Lower lobe of right lung (tissue), 2 donors: ENCODE data around the gene JPH3. TPM values are rescaled to one million over a fixed set of nuclear protein-coding genes. Genes with fewer than 3 reads are reported as not detected.

Source experiments
- ATAC-seq, 2 donors: fragments of 200-7000 bp; cut with Tn5 transposase; one replicate each; pipeline ENCODE4 v1.9.1; 2020 to 2022; ENCODE audit warnings: mild to moderate bottlenecking in 2 of 2, moderate library complexity in 2 of 2
- DNase-seq: peaks from one replicate; pipeline ENCODE4 v3.0.0-alpha.2; 2020
- H3K27ac ChIP-seq: fragments of 200-600 bp; one replicate; pipeline ENCODE4 v1.8.0; 2022
- H3K27me3 ChIP-seq: fragments of 200-600 bp; one replicate; pipeline ENCODE4 v1.8.0; 2022; ENCODE audit warnings: low read depth
- H3K36me3 ChIP-seq: fragments of 200-600 bp; one replicate; pipeline ENCODE4 v1.8.0; 2022; ENCODE audit warnings: mild to moderate bottlenecking
- H3K4me1 ChIP-seq: fragments of 200-600 bp; one replicate; pipeline ENCODE4 v1.8.0; 2022
- H3K4me3 ChIP-seq: fragments of 200-600 bp; one replicate; pipeline ENCODE4 v1.8.0; 2022; ENCODE audit warnings: mild to moderate bottlenecking
- H3K9me3 ChIP-seq: fragments of 200-600 bp; one replicate; pipeline ENCODE4 v1.8.0; 2022
- intact Hi-C: fragments of 100-400 bp; cut with DNase I; formaldehyde crosslinking; loops from one replicate; pipeline ENCODE4 v1.11.0; 2022
- total RNA-seq: library from RNA; stranded (reverse); fragmentation: NEBNext Ultra II Directional; extraction: Animal tissue kit (Norgen Biotek cat#: 25700); gene quantifications from one replicate; pipeline ENCODE4 v1.2.1, GENCODE V29; 2021
- TF ChIP-seq, protein P1 (sequence below): fragments of 200-600 bp; IDR thresholded peaks from one replicate; pipeline ENCODE4 v1.8.0; 2022; ENCODE audit warnings: antibody characterized with exemption, mild to moderate bottlenecking
- donor health status: DM: no; HTN: yes; CAD: no; lungs with severe emphysema.

Gene JPH3
- total RNA-seq, 1 donor from 2014 or later = 0.12 TPM

- intact Hi-C loops = no loop called here
Measured at GRCh38 chr16:87746178-87746577, 143.9 kb downstream of the JPH3 start.

More at GRCh38 chr16:87746178-87746577, 143.9 kb downstream of the JPH3 start:
- no peak overlapping the region for H3K27ac ChIP-seq
- peaks cover 80% of the 10 kb centered on the region for H3K36me3 ChIP-seq
- H3K4me3 ChIP-seq = no peak overlapping the region
- ATAC-seq = no peak
- H3K9me3 ChIP-seq = no peaks in the 10 kb centered on the region
- DNase-seq = no peak
- no peaks in the 10 kb centered on the region for H3K4me1 ChIP-seq
- TF ChIP-seq, protein P1, sequence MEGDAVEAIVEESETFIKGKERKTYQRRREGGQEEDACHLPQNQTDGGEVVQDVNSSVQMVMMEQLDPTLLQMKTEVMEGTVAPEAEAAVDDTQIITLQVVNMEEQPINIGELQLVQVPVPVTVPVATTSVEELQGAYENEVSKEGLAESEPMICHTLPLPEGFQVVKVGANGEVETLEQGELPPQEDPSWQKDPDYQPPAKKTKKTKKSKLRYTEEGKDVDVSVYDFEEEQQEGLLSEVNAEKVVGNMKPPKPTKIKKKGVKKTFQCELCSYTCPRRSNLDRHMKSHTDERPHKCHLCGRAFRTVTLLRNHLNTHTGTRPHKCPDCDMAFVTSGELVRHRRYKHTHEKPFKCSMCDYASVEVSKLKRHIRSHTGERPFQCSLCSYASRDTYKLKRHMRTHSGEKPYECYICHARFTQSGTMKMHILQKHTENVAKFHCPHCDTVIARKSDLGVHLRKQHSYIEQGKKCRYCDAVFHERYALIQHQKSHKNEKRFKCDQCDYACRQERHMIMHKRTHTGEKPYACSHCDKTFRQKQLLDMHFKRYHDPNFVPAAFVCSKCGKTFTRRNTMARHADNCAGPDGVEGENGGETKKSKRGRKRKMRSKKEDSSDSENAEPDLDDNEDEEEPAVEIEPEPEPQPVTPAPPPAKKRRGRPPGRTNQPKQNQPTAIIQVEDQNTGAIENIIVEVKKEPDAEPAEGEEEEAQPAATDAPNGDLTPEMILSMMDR = no peak
- no peaks in the 10 kb centered on the region for H3K27me3 ChIP-seq

Other genes with a start within 250 kb of the JPH3 start
- gene FBXO31, start 218.7 kb upstream of the JPH3 start, total RNA-seq = 26.2 TPM
- gene MAP1LC3B, start 210.2 kb upstream of the JPH3 start, total RNA-seq = 64.5 TPM
- gene ZCCHC14, start 109.5 kb upstream of the JPH3 start, total RNA-seq = 23.9 TPM
- gene KLHDC4, start 163.5 kb downstream of the JPH3 start, total RNA-seq = 33.9 TPM